Measurements from ENCODE around the gene GRIK4. TPM values are rescaled to one million over a fixed set of nuclear protein-coding genes. Genes with fewer than 3 reads are reported as not detected.

GRIK4 gene
- total RNA-seq, 1 experiment from 2014 or later = 3.3 TPM

- TF ChIP-seq MAX (CRISPR knock-in tag; IDR thresholded peaks at IDR 0.05) (no peak), E2F1 (CRISPR knock-in tag; IDR thresholded peaks at IDR 0.05) (no peak), FOXK1 (CRISPR knock-in tag; IDR thresholded peaks at IDR 0.05) (no peak), CREB1 (CRISPR knock-in tag; IDR thresholded peaks at IDR 0.05) (no peak), ZNF219 (CRISPR knock-in tag; IDR thresholded peaks at IDR 0.05; ENCODE audit: borderline replicate concordance) (no peak), ZMAT4 (CRISPR knock-in tag; IDR thresholded peaks at IDR 0.05) (no peak), NR3C1 (CRISPR knock-in tag; conservative IDR thresholded peaks at IDR 0.05; ENCODE audit: low read depth) (no peak), ZNF423 (CRISPR knock-in tag; IDR thresholded peaks at IDR 0.05) (no peak), HMGXB4 (CRISPR knock-in tag; IDR thresholded peaks at IDR 0.05) (no peak), MYBL2 (CRISPR knock-in tag; IDR thresholded peaks at IDR 0.05) (no peak)
- TF ChIP-seq, protein P1, sequence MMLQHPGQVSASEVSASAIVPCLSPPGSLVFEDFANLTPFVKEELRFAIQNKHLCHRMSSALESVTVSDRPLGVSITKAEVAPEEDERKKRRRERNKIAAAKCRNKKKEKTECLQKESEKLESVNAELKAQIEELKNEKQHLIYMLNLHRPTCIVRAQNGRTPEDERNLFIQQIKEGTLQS (CRISPR knock-in tag; conservative IDR thresholded peaks at IDR 0.05) = no peak
Measured at GRCh38 chr11:120941000-120941399, 429.5 kb downstream of the GRIK4 start (continued).

GRCh38 chr11:120942701-120943100 is 431.2 kb downstream of the GRIK4 start:
- ATAC-seq (no peak), DNase-seq (ENCODE audit: low spot score) (no peak)
- Mint-ChIP-seq H3K4me1 (peaks cover 17% of the 10 kb centered on the region), H3K27ac (no peak overlapping the region), H3K27me3 (ENCODE audit: low read depth) (no peaks in the 10 kb centered on the region), H3K36me3 (peaks cover 13% of the 10 kb centered on the region), H3K9me3 (peaks cover 29% of the 10 kb centered on the region), H3K4me3 (no peak overlapping the region)
- CTCF ChIA-PET = interaction anchor here (1.9 kb wide), 1 partner anchor 10 kb away, joined by 5 read pairs; no protein-coding TSS in a partner anchor
- POLR2A ChIA-PET = no interaction called here
- no peak for TF ChIP-seq TP53 (CRISPR knock-in tag; IDR thresholded peaks at IDR 0.05)
- TF ChIP-seq MAX (CRISPR knock-in tag; IDR thresholded peaks at IDR 0.05) = no peak
- TF ChIP-seq MYBL2 (CRISPR knock-in tag; IDR thresholded peaks at IDR 0.05) = no peak
- TF ChIP-seq, protein P2, sequence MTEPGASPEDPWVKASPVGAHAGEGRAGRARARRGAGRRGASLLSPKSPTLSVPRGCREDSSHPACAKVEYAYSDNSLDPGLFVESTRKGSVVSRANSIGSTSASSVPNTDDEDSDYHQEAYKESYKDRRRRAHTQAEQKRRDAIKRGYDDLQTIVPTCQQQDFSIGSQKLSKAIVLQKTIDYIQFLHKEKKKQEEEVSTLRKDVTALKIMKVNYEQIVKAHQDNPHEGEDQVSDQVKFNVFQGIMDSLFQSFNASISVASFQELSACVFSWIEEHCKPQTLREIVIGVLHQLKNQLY (CRISPR knock-in tag; IDR thresholded peaks at IDR 0.05) = no peak
- TF ChIP-seq, protein P3, sequence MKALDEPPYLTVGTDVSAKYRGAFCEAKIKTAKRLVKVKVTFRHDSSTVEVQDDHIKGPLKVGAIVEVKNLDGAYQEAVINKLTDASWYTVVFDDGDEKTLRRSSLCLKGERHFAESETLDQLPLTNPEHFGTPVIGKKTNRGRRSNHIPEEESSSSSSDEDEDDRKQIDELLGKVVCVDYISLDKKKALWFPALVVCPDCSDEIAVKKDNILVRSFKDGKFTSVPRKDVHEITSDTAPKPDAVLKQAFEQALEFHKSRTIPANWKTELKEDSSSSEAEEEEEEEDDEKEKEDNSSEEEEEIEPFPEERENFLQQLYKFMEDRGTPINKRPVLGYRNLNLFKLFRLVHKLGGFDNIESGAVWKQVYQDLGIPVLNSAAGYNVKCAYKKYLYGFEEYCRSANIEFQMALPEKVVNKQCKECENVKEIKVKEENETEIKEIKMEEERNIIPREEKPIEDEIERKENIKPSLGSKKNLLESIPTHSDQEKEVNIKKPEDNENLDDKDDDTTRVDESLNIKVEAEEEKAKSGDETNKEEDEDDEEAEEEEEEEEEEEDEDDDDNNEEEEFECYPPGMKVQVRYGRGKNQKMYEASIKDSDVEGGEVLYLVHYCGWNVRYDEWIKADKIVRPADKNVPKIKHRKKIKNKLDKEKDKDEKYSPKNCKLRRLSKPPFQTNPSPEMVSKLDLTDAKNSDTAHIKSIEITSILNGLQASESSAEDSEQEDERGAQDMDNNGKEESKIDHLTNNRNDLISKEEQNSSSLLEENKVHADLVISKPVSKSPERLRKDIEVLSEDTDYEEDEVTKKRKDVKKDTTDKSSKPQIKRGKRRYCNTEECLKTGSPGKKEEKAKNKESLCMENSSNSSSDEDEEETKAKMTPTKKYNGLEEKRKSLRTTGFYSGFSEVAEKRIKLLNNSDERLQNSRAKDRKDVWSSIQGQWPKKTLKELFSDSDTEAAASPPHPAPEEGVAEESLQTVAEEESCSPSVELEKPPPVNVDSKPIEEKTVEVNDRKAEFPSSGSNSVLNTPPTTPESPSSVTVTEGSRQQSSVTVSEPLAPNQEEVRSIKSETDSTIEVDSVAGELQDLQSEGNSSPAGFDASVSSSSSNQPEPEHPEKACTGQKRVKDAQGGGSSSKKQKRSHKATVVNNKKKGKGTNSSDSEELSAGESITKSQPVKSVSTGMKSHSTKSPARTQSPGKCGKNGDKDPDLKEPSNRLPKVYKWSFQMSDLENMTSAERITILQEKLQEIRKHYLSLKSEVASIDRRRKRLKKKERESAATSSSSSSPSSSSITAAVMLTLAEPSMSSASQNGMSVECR (CRISPR knock-in tag; IDR thresholded peaks at IDR 0.05; ENCODE audit: borderline replicate concordance) = no peak

Measured in WTC11 (cell line).